OCI-LY1 (cell line): ENCODE results near the gene GRK1.

ENCODE experiments used
- H2AFZ ChIP-seq: fragments of 200-600 bp; sonication (generic), shearing (Covaris generic); 2 replicates; pipeline ENCODE4 v1.6.0; 2014; ENCODE audit warnings: antibody characterized with exemption, mild to moderate bottlenecking, low read length
- H3F3A ChIP-seq: fragments of 200-600 bp; sonication (generic), shearing (Covaris generic); 2 replicates; pipeline ENCODE4 v1.6.0; 2014; ENCODE audit warnings: mild to moderate bottlenecking, antibody characterized with exemption, low read length, moderate library complexity; ENCODE audit not compliant: insufficient read depth
- H3K27ac ChIP-seq: fragments of 200-600 bp; sonication (generic); 2 replicates; pipeline ENCODE4 v1.5.1; 2014; ENCODE audit warnings: low read length, mixed run types, mild to moderate bottlenecking, low read depth; ENCODE audit not compliant: poor library complexity, severe bottlenecking
- H3K27me3 ChIP-seq: fragments of 200-600 bp; sonication (generic); 2 replicates; pipeline ENCODE4 v1.6.0; 2014; ENCODE audit warnings: antibody characterized with exemption, mild to moderate bottlenecking, low read length, moderate library complexity; ENCODE audit not compliant: insufficient read depth
- H3K36me3 ChIP-seq: fragments of 200-600 bp; sonication (generic); 2 replicates; pipeline ENCODE4 v1.6.1; 2014; ENCODE audit warnings: mild to moderate bottlenecking, antibody characterized with exemption, low read length, moderate library complexity, mixed read lengths; ENCODE audit not compliant: insufficient read depth
- H3K4me1 ChIP-seq: fragments of 200-600 bp; sonication (generic); 2 replicates; pipeline ENCODE4 v1.5.1; 2014; ENCODE audit warnings: mild to moderate bottlenecking, low read length, moderate library complexity; ENCODE audit not compliant: insufficient read depth, severe bottlenecking
- H3K4me2 ChIP-seq: fragments of 200-600 bp; sonication (generic), shearing (Covaris generic); 2 replicates; pipeline ENCODE4 v1.6.1; 2014; ENCODE audit warnings: low read length
- H3K4me3 ChIP-seq: fragments of 200-600 bp; sonication (generic); 2 replicates; pipeline ENCODE4 v1.5.1; 2014; ENCODE audit warnings: low read length, low read depth, mild to moderate bottlenecking, mixed read lengths; ENCODE audit not compliant: poor library complexity, severe bottlenecking
- H3K79me2 ChIP-seq: fragments of 200-600 bp; shearing (Covaris generic); 2 replicates; pipeline ENCODE4 v1.6.1; 2016; ENCODE audit warnings: mixed run types, low read length, mixed read lengths; ENCODE audit not compliant: insufficient read depth
- H3K9ac ChIP-seq: fragments of 200-600 bp; sonication (generic), shearing (Covaris generic); 2 replicates; pipeline ENCODE4 v1.6.1; 2014; ENCODE audit warnings: mild to moderate bottlenecking, low read length, mixed read lengths
- H3K9me2 ChIP-seq: fragments of 200-600 bp; sonication (generic), shearing (Covaris generic); 2 replicates; pipeline ENCODE4 v1.6.1; 2014; ENCODE audit warnings: low read depth, mild to moderate bottlenecking, low read length, mixed read lengths
- H3K9me3 ChIP-seq: fragments of 200-600 bp; shearing (Covaris generic); 2 replicates; pipeline ENCODE4 v1.6.1; 2014; ENCODE audit warnings: low read length, mixed read lengths
- H4K20me1 ChIP-seq: fragments of 200-600 bp; sonication (generic), shearing (Covaris generic); 2 replicates; pipeline ENCODE4 v1.6.0; 2016; ENCODE audit warnings: mild to moderate bottlenecking, low read length; ENCODE audit not compliant: insufficient read depth
- EZH2 ChIP-seq: fragments of 200-600 bp; sonication (generic), shearing (Covaris generic); IDR thresholded peaks from 2 replicates; pipeline ENCODE4 v1.8.0; 2017; ENCODE audit warnings: borderline replicate concordance, mixed run types, mild to moderate bottlenecking, antibody characterized with exemption, low read length, moderate library complexity, mixed read lengths
- TF ChIP-seq, protein P1 (sequence below): fragments of 200-600 bp; sonication (generic), shearing (Covaris generic); IDR thresholded peaks from 2 replicates; pipeline ENCODE4 v1.5.1; 2017; ENCODE audit warnings: mild to moderate bottlenecking, antibody characterized with exemption, low read length, moderate library complexity, mixed read lengths

GRK1 gene

DNA sequence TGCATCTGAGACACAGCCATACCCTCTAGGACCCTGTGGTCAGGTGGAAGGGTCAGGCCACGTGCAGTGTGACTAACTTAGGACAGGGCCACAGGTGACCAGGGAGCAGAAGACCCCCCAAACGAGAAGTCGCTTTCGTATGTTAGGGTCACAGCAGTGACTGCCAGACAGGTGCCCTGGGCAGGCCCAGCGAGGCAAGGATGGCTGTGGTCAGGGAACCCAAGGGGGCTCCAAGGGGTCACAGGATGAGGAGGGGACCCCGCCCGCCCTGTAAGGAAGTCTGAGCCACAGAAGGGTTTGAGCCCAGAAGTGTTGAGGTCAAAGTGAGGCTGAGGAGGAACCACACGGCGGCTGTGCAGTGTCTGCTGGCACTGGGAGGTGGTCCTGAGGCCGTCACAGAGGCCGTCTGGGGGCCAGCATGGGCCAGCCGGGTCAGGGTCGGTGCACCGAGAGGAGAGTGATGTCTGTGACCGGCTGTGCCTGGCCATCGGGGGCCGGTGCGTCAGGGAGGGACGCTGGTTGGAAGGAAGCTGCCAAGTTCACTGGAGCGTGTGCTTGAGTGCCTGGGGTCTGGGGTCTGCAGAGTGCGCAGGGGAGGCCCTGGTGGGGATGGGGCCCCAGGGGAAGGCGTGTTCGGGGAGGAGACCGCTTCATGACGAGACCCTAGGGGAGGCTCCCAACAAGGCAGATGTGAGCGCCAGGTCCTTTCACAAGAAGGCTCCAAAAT is 67.2 kb downstream of the GRK1 start:
- no peaks in the 10 kb centered on the region for H3K4me1 ChIP-seq

DNA sequence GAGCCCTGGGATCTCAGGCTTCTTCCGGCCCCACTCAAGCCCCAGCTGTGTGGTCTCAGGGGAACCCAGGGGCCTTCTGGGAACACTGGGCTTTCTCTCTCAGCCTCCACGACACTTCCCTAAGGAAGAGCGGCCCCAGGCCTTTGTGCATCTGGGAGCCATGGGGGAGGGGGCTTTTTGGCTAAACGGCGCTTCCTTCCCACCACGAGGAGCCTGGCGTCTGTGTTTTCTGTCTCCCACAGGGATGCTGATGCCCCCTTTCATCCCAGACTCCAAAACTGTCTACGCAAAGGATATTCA is 67.8 kb downstream of the GRK1 start:
- H3K79me2 ChIP-seq: no peaks in the 10 kb centered on the region
- H3K4me2 ChIP-seq: no peak overlapping the region
- no peak overlapping the region for H3K27ac ChIP-seq
- no peaks in the 10 kb centered on the region for H3K4me1 ChIP-seq
- no peaks in the 10 kb centered on the region for H3K9me3 ChIP-seq
- H3K9ac ChIP-seq: no peak overlapping the region
- no peak overlapping the region for H2AFZ ChIP-seq
- no peak overlapping the region for H3K4me3 ChIP-seq
- peaks cover under 1% of the 10 kb centered on the region; the same call in 1 of the 2 replicates for H3K27me3 ChIP-seq
- H3F3A ChIP-seq: peaks cover 9% of the 10 kb centered on the region; the same call in 1 of the 2 replicates
- H3K9me2 ChIP-seq: no peaks in the 10 kb centered on the region
- TF ChIP-seq, protein P1, sequence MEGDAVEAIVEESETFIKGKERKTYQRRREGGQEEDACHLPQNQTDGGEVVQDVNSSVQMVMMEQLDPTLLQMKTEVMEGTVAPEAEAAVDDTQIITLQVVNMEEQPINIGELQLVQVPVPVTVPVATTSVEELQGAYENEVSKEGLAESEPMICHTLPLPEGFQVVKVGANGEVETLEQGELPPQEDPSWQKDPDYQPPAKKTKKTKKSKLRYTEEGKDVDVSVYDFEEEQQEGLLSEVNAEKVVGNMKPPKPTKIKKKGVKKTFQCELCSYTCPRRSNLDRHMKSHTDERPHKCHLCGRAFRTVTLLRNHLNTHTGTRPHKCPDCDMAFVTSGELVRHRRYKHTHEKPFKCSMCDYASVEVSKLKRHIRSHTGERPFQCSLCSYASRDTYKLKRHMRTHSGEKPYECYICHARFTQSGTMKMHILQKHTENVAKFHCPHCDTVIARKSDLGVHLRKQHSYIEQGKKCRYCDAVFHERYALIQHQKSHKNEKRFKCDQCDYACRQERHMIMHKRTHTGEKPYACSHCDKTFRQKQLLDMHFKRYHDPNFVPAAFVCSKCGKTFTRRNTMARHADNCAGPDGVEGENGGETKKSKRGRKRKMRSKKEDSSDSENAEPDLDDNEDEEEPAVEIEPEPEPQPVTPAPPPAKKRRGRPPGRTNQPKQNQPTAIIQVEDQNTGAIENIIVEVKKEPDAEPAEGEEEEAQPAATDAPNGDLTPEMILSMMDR: no peak
- TF ChIP-seq EZH2: no peak
- H4K20me1 ChIP-seq: no peaks in the 10 kb centered on the region
- no peaks in the 10 kb centered on the region for H3K36me3 ChIP-seq

More for the DNA sequence above, 67.2 kb downstream of the GRK1 start:
- Histone ChIP-seq H3K27me3 (peaks cover 6% of the 10 kb centered on the region; the same call in 1 of the 2 replicates), H4K20me1 (no peaks in the 10 kb centered on the region), H3K4me3 (no peak overlapping the region), H2AFZ (no peak overlapping the region), H3K36me3 (no peaks in the 10 kb centered on the region), H3K9me3 (no peaks in the 10 kb centered on the region), H3K9me2 (no peaks in the 10 kb centered on the region), H3K9ac (no peak overlapping the region), H3K27ac (no peak overlapping the region), H3F3A (peaks cover 9% of the 10 kb centered on the region; the same call in 1 of the 2 replicates), H3K79me2 (no peaks in the 10 kb centered on the region), H3K4me2 (no peak overlapping the region)
- TF ChIP-seq, protein P1: no peak
- TF ChIP-seq EZH2: no peak

DNA sequence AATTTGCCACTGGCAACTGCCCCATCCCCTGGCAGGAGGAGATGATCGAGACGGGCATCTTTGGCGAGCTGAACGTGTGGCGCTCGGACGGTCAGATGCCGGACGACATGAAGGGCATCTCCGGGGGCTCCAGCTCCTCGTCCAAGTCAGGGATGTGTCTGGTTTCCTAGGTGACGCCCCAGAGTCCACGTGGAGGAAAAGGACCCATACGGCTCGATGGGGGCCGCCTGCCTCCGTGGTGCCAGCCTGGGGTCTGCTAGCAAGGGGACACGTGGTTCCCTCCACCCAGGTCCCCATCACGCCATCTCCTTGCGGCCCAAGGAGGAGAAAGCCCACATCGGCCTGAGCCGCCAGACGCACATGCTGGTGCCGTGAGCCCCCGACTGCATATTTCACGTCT is 68.2 kb downstream of the GRK1 start:
- H3K9ac ChIP-seq: no peak overlapping the region
- H3K9me2 ChIP-seq: no peaks in the 10 kb centered on the region
- no peaks in the 10 kb centered on the region for H3K27me3 ChIP-seq
- H2AFZ ChIP-seq: no peak overlapping the region
- no peaks in the 10 kb centered on the region for H3K79me2 ChIP-seq
- H3K4me2 ChIP-seq: no peak overlapping the region
- peaks cover 9% of the 10 kb centered on the region; the same call in 1 of the 2 replicates for H3F3A ChIP-seq
- H3K27ac ChIP-seq: no peak overlapping the region
- no peaks in the 10 kb centered on the region for H4K20me1 ChIP-seq
- no peaks in the 10 kb centered on the region for H3K36me3 ChIP-seq
- H3K9me3 ChIP-seq: no peaks in the 10 kb centered on the region
- no peaks in the 10 kb centered on the region for H3K4me1 ChIP-seq
- H3K4me3 ChIP-seq: no peak overlapping the region
- no peak for TF ChIP-seq EZH2
- TF ChIP-seq, protein P1: no peak
